Thyroid gland (tissue), 4 donors: Measurements from ENCODE around the gene S100A9.

Experiments
- CTCF ChIP-seq, 6 experiments: fragments of 200-600 bp in 3 of 6; fragments of 450-650 bp in 3 of 6; sonication (generic) in 3 of 6; IDR thresholded peaks; one replicate each; pipeline ENCODE4 v1.5.1; 2016 to 2019; ENCODE audit warnings: antibody characterized with exemption in 6 of 6, mild to moderate bottlenecking in 2 of 6, inconsistent platforms in 1 of 6, moderate library complexity in 1 of 6
- POLR2A ChIP-seq, 2 donors: fragments of 450-650 bp; IDR thresholded peaks; one replicate each; pipeline ENCODE4 v1.6.1; 2017; ENCODE audit warnings: antibody characterized with exemption in 2 of 2, mild to moderate bottlenecking in 2 of 2, moderate library complexity in 1 of 2

GRCh38 chr1:153343811-153344717 lies 13.6 kb upstream of the S100A9 start:
- TF ChIP-seq CTCF (IDR thresholded peaks at IDR 0.05) = no peak
- TF ChIP-seq POLR2A (IDR thresholded peaks at IDR 0.05) = no peak
